ENCODE results near the gene CAPN3.
A peak's percentile ranks its signal among the peaks of the same experiment; 100 is the strongest.

The CAPN3 gene

GRCh38 chr15:42358141-42358540 lies 1.2 kb upstream of the CAPN3 start:
- DNase-seq, result no peak

- no peak for DNase-seq
These were observed 684 bp downstream of the CAPN3 start for GRCh38 chr15:42359985-42360384.

GRCh38 chr15:42360535-42361112 lies 1.3 kb downstream of the CAPN3 start:
- DNase-seq, result no peak

- no peak for DNase-seq
These were observed 4.2 kb downstream of the CAPN3 start for GRCh38 chr15:42363487-42363886.

- DNase-seq, result no peak
These were observed 4.6 kb downstream of the CAPN3 start for GRCh38 chr15:42363942-42364341.

GRCh38 chr15:42364529-42364928 lies 5.2 kb downstream of the CAPN3 start:
- DNase-seq, result no peak

DNA sequence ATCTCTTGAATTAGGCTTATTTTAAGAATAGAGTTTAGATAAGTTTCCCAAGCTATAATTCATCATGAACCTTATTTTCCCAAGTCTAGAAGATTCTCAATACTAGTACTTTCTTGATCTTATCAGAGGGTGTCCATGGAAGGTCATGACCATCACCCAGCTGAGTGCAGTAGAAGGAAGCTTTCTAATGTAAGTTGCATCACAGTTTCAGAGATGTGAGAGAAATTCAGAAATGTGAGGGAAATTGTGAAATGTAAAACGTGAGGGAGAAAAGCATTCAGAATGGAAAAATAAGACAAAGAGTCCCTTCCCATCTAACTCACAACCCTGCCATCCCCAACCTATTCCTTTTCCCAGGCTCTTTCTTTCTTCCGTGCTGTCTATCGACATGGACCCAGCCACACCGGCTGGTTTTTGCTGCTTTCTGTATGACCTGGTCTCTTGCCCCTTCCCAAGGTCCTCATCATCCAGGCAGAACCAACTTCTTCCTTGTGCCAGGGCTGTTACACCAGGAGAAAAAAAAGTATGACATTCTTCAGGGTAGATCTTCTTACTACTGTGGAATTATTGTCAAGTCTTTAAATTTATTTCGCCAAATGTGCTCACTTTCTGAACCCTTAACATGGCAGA lies 6.7 kb downstream of the CAPN3 start:
- no peak for DNase-seq

DNA sequence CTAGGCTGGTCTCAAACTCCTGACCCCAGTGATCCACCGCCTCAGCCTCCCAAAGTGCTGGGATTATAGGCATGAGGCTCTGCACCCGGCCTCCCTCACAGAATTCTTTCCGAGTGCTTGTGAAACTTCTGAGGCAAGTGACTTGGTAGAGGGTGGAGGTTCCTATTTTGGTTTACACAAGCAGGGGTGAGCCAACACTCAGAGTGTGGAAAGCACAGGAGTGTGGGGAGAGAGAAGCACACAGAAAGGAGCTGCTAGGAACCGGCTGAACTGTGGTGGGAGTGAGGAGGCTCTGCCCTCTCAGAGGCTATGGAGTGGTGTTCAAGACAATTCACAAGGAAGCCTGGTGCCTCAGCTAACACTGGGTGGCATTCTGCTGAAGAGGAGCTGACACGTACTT lies 7.7 kb downstream of the CAPN3 start:
- no peak for DNase-seq

GRCh38 chr15:42368096-42368495 lies 8.8 kb downstream of the CAPN3 start:
- DNase-seq, result no peak

DNA sequence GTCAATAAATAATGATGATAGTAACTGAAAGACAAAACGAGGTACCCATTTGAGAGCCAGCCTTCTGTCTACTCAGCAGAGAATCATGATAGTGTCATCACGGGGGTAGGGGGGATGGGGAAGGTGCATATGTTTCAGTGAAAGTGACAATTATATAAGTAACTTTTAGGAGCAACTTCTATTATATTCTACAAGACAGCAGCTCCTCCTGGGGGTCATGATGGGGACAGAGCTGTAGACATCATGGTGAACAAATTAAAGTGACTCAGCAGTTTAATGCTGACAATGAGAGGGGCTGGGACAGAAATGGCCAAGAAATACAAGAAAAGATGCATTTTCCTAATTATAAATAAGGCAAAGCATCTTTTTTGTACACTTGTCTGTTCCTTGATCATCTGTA lies 11.8 kb downstream of the CAPN3 start:
- DNase-seq, result peak; percentile 8

DNA sequence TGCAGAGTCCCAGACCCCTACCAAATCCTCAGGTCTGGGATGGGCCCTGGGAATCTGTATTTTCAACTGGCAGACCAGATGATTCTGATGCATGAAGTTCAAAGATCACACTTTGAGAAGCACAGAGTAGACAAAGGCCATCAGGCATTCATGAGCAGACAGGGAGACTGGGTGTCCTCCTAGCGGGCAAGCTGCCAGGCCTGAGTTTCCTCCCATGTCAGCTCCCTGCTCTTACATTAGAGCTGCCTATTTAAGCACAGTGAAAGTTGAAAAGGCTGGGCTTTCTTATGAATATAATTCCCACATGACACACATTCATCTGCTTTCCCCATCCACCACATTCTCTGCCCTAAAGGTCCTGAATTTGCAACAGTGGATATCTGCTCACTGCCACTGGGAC lies 14.0 kb downstream of the CAPN3 start:
- DNase-seq, result no peak

GRCh38 chr15:42373936-42374335 lies 14.6 kb downstream of the CAPN3 start:
- no peak for DNase-seq

- DNase-seq, result no peak
These were observed 15.5 kb downstream of the CAPN3 start for GRCh38 chr15:42374810-42375209.

DNA sequence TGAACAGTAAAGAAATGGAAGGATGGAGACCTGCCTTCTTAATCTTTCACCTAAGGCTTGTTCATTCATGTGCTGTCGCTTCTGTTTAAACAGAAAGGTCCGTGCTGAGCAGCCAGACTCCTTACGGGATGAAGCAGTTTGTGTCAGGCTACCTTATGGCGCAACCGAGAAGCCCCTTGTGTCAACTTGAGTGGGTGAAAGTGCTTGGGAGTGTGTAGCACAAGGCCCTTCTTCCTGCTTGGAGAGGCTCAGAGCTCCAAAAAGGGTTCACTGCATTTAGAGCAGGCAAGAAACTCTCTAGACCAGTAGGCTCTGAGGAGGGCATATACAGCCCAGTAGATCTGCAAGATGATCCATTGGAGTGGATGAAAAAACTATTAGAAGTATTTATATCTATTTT lies 16.0 kb downstream of the CAPN3 start:
- DNase-seq, result no peak

DNA sequence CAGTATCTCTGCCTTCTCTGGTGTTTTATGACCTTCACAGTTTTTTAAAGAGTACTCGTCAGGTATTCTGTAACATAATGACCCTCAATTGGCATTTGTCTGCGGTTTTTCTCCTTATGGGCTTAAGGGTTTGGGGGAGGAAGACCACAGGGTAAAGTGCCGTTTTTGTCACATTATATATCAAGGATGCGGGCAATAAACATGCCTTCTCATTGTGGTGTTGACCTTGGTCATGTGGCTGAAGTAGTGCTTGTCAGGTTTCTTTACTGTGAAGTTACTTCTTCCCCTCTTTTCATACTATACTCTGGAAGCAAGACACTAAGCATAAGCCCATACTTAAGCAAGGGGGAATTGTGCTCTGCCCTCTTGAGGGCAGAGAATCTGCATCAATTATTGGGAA lies 16.6 kb downstream of the CAPN3 start:
- no peak for DNase-seq

DNA sequence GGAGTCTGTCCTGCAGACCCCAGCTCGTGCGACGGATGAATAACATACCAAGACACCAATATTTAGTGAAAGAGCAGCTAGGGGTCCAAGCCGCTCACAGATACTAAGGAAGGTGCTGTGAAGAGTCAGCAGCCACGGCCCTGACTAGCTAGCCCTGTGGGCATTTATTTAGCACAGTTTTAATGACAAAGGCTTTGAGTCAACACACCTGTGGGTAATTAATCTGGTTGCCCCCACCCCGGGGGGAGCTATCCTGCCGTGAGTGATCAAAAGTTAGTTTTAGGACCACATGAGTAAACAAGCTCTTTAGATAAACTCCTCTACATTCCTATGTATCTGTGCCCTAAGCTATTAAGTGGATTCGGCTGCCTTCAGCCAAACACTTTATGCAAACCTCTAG lies 18.7 kb downstream of the CAPN3 start:
- no peak for DNase-seq

GRCh38 chr15:42384597-42384996 lies 25.3 kb downstream of the CAPN3 start:
- no peak for DNase-seq

GRCh38 chr15:42385206-42385979 lies 26.1 kb downstream of the CAPN3 start:
- peak; percentile 21 for DNase-seq

GRCh38 chr15:42385980-42386700 lies 26.8 kb downstream of the CAPN3 start:
- DNase-seq, result no peak

DNA sequence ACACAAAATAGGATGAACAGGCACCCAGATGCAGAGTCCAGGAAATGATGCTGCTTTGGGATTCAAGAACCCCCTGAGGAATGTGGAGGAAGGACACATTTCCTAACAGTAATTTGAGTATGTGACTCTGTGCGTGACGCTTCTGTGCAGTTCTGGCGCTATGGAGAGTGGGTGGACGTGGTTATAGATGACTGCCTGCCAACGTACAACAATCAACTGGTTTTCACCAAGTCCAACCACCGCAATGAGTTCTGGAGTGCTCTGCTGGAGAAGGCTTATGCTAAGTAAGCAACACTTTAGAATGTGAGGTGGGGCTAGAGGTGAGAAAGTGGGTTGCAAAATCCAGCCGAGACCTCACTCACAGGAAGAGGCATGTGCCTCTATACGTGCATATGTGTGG lies 28.3 kb downstream of the CAPN3 start:
- no peak for DNase-seq

DNA sequence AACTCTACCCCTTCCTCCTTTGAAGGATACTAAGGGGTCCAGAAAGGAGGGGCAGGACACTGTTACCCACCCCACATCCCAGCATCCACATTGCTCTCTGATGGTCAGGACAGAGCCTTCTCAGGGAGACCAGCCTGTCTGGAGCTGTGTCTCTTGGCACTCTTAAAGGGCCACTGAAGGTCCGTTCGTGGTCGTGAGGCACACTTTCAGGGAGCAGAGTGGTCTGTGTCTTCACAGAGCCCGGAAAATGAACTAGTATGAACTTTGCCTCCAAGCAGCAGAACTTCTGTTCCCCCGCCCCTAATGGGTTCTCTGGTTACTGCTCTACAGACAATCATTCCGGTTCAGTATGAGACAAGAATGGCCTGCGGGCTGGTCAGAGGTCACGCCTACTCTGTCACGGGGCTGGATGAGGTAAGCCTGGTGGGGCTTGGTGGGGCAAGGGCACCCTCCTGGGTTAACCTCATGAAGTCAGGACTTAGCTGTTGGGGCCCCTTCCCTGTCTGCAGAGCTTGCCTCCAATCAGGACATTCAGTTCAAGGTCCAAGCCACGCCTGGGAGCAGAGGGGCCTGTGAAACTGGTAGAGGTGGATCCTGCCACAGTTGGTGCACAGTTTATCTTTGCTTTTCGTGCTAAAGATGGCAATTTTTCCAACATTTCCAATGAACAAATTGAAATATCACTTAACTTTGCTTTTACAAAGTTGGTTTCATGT lies 33.2 kb downstream of the CAPN3 start:
- DNase-seq, result no peak

- no peak for DNase-seq
These were observed 34.8 kb downstream of the CAPN3 start for GRCh38 chr15:42394106-42394505.

GRCh38 chr15:42395838-42396237 lies 36.5 kb downstream of the CAPN3 start:
- no peak for DNase-seq
